Suppressor macrophage treated with lipopolysaccharide for 4 hours (primary cell): ENCODE results near the gene ITPR1.

ENCODE experiments used
- DNase-seq: peaks from one replicate; pipeline ENCODE4 v3.0.0-alpha.2; 2020

Gene ITPR1

GRCh38 chr3:4492208-4493013 lies 737 bp upstream of the ITPR1 start:
- peak; percentile 74 for DNase-seq

DNA sequence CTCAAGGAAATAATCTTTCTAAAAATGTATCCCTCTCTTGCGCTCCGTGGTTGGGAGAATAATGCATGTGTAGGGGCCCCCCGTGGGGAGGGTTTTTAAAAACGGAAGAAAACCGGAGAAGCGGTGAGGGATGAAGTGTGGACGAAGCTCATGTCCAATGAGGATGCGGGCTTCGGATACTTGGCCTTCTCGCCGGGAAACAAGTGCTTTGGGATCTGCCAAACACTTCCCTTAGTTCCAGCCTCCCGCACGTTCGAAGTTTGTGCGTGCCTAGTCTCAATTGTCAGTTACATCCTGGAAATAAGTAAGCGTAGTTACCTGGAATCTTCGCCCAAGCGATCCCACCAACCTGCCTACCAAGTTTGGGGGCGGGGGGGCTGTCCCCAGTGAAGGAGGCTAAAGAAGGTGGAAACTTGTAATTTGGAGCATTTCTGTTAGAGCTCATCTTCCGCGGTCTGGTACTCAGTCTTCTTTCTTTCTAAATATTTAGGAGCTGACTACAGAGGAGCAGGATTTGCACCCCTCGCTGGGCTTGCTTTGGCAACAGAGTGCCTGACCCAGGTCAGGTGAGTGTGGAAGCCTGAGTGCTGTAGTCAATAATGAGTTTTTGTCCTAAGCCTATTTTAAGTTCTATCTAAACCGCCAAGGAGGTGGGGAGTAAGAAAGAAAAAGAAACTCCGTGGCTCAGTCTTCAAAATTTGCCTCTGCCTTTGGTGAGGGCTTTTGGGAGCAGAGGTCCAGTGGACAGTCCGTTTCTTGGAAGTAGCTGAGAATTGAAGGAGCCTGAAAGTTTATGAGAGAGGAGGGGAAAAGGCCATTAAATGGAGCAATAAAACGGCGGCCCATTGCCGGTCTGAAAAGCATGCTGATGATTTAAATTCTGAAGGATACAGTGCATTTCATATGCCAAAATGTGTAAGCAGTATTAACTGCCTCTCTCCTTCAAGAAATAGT lies 1.1 kb downstream of the ITPR1 start:
- DNase-seq, result no peak

GRCh38 chr3:4494895-4495264 lies 1.7 kb downstream of the ITPR1 start:
- peak; percentile 47 for DNase-seq

DNA sequence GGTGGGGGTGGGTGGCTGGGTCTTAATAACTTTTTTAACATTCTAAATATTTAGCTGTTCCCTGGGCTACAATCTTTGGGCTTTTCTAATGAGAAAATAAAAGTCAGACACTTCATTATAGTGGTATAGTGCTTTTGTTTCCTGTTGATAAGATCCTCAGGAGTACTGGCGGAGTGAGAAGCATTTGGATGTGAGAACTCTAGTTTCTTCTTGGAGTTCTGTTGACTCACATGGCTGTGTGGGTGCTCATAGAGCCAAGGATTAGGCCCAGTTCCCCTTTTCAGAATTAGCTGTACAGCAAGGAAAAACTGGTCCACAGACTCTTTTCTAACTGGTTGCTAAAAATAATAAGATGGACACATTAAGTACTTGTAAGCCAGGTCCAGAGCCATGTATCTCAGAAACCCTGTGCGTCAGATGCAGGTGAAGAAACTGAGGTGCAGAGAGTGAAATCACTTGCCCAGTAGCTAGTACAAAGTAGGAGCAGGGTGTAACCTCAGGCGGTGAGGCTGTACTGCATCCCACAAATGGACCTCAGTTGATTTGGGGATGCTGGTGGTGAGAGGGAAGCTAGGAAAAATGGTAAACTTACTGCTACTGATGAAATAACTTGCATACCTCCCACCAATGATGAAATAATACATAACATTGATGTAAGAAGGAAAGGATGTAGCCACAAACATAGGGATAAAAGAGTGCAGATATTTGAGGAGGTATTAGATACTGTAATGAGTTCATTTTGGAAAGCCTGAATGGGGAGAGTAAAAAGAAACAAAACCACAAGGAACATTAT lies 2.3 kb downstream of the ITPR1 start:
- peak; percentile 85 for DNase-seq

- no peak for DNase-seq
Measured at GRCh38 chr3:4496087-4496452, 2.9 kb downstream of the ITPR1 start.

DNA sequence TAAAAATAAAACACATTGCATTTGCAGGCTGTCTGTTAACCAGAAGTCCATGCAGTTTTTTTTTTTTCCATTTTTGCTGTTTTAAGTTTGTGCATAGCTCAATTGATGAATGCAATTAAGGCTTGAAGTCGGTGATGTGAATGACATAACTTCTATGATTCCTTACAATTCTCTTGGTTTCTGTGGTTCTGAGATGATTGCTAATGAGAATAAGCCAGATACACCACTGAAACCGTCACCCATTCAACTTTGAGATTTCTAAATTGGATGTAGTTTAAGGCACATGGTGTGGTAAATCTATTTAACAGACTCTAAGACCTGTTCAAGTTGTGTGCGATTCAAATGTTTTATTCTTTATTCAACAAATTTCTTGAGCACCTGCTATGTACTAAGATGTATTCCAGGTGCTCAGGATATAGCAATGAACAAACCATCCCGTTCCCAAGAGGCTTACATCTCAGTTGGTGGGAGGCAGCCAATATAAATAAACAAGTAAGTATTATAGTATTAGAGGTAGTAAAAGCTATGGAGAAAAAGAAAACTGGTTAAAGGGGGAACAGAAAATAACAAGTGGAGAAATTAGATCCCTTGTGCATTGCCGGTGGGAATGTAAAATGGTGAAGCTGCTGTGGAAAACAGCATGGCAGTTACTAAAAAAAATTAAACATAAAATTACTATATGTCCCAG lies 4.0 kb downstream of the ITPR1 start:
- no peak for DNase-seq

DNA sequence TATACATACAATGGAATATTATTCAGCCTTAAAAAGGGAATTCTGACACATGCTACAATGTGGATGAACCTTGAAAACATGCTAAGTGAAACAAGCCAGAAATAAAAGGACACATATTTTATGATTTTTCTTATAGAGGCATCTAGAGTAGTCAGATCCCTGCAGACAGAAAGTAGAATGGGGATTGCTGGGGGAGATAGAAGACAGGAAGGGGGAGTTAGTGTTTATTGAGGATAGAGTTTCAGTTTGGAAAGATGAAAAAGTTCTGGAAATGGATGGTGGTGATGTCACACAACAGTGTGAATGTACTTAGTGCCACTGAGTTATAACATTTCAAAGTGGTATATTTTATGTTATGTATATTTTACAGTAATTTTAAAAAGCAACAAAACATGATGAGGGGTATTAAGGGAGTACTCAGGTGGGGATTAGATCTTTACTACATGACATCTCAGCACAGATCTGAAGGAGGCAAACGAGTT lies 4.7 kb downstream of the ITPR1 start:
- DNase-seq, result no peak

- DNase-seq, result no peak
Measured at GRCh38 chr3:4498446-4498845, 5.3 kb downstream of the ITPR1 start.

GRCh38 chr3:4501437-4501836 lies 8.3 kb downstream of the ITPR1 start:
- DNase-seq, result no peak

- DNase-seq, result no peak
Measured at GRCh38 chr3:4501927-4502326, 8.8 kb downstream of the ITPR1 start.

DNA sequence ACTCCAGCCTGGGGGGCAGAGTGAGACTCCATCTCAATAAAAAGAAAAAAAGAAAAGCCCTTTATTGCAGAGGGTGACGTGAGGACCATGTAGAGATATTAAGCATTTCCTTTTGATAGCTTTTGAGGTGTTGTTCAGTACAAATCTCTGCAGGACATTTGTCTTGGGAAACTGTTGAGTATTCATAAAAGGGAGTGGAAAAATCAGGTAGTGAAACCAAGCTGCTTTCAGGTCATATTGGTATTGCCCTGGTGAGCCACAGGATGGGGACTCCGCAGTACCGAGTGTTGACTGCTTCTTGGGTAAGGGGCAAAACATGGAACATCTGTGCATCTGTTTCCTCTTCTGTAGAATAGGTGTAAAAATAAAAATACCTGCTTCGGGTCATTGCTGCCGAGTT lies 9.9 kb downstream of the ITPR1 start:
- no peak for DNase-seq

DNA sequence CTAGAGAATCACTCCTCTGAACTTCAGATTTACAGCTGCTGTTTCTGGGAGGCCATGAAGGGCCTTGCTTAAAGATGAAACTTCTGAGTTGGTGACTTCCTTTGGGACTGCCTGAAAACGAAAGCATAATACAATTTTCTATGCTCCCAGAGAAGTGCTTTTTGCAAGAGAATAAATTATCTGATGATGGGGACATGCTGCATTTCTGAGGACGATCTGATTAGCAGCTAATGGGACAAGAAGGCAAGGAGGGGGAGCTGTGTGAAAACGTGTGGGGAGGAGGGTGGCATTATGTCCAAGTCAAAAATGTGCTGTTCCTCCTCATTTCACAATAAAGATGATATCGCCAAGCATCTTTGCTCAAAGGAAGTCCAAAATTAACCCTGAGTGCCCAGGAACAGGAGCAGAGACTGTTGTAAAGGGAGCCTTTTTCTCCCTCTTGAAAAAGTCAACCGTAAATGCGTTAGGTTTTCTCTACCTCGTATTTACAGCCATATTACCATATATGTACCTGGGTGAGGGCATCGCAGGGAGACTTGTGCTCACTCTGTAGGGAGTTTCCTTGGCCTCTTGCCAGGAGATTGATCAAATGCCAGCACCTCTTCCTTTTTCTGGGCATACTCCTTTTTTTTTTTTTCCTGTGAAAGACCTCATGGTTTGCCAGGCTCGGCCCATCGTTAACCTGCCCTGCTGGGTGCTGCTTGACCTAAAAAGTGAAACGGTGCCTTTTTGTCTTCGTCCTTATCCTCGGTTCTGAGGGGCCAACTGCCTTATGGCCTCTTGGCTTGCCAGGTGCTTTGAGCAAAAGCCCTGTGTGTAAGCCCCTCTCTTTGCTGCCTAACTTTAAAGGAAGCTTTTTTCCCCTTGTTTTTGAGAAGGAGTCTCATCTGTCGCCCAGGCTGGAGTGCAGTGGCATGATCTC lies 11.5 kb downstream of the ITPR1 start:
- DNase-seq, result peak; percentile 57

DNA sequence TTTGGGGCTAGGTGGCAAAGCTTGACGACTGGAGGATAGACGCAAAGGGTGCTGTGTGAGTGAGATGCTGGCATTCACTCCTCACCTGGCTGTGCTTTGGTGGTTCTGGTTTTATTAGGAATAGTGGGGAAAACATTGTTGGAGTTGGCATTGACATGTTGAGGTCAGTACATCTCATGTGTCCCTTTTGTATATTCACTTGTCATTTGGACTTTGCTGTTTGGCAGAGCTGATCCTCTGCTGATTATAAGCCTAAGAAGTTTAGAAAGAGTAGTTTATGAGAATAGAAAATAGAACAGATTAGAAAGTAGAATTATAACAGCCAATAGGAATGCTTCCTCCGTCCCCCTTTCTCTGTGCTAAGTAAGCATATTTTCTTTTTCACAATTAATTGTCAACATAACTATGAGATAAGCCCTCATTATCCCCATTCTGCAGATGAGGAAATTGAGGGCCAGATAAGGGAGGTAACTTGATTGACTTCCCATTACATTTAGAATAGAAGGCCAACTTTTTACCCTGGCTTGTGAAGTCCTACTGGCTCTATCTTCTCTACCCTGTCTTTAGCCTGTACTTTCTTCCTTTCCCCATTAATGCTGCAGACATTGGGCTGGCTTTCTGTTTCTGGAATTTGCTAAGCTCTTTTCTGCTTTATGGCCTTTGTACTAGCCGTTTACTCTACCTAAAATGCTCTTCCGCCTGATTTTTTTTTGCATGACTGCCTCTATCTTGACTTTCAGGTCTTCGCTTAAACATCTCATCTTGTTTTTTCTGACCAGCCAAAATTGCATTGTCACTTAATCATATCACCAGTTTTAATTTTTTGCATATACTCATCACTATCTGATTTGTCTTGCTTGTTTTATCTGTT lies 12.8 kb downstream of the ITPR1 start:
- DNase-seq, result no peak

GRCh38 chr3:4506559-4507023 lies 13.4 kb downstream of the ITPR1 start:
- no peak for DNase-seq

DNA sequence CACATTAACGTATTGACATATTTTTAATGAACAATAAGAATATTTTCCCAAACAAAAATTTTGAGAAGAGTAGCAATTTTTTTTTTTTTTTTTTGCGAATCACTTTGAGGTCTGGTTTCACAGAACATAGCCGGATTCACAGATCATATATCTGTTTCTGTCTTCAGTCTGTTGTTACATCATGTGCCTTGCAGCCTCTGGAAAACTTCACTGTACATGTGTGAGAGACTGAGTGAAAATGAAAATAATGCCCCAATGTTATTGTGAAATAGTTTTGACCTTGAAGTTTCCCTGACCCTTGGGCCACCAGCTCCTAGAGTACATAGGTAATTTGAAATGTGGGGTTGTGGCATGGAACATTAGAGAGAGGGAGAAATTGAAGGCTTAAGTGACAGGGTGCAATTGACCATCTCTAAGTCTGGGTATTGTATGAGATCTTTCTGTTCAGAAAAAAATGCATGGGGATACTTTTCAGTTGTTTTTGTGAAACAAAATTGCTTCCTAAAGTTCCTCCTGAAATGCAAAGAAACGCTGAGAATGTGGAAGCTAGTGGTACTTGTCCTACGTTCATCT lies 14.0 kb downstream of the ITPR1 start:
- DNase-seq, result peak; percentile 69

- no peak for DNase-seq
Measured at GRCh38 chr3:4508048-4508981, 15.2 kb downstream of the ITPR1 start.

DNA sequence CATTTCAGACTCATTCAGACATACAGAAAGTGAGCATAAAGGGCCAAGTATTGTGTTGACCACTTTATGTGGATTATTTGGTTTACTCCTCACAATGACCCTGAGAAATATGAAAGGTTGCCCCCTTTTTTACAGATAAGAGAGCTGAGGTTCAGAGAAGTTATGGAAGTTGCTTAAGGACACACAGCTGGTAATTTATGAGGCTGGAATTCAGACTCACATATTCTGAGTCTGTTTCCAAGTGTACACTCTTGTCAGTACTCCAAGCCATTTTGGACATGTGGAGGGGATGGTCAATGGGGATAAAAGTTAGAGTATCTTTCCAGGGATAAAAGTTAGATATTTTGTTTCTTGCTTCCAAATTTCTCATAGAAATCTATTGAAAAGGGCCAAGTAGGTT lies 15.9 kb downstream of the ITPR1 start:
- DNase-seq, result no peak

GRCh38 chr3:4509983-4510755 lies 17.0 kb downstream of the ITPR1 start:
- DNase-seq, result no peak
